Measurements from ENCODE around the gene NOS3.

DNA sequence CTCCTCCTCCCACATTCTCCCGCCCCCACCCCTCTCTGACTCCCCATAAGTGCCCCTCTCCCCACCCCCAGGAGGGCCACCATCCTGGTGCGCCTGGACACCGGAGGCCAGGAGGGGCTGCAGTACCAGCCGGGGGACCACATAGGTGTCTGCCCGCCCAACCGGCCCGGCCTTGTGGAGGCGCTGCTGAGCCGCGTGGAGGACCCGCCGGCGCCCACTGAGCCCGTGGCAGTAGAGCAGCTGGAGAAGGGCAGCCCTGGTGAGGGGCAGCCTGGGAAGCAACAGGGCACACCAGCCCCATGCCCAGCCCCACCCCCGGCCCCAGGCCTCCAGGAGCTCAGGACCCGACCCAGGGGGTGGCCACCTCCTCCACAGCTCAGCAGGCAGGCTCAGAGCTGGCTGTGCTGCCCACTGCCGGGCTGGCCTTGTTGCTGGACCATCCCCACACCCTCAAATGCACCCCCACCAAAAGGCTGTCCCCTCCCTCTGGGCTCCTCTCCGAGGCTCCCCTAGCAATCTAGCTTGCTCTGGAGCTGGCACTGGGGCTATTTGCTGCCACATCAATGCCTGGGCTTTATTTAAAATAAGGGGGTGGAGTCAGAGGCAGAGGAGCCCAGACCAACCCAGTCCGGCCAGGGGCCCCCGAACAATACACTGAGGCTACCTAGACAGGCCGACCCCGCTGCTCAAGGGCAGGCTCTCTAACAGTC, 18.7 kb downstream of the NOS3 start:
- TF ChIP-seq, protein P1, sequence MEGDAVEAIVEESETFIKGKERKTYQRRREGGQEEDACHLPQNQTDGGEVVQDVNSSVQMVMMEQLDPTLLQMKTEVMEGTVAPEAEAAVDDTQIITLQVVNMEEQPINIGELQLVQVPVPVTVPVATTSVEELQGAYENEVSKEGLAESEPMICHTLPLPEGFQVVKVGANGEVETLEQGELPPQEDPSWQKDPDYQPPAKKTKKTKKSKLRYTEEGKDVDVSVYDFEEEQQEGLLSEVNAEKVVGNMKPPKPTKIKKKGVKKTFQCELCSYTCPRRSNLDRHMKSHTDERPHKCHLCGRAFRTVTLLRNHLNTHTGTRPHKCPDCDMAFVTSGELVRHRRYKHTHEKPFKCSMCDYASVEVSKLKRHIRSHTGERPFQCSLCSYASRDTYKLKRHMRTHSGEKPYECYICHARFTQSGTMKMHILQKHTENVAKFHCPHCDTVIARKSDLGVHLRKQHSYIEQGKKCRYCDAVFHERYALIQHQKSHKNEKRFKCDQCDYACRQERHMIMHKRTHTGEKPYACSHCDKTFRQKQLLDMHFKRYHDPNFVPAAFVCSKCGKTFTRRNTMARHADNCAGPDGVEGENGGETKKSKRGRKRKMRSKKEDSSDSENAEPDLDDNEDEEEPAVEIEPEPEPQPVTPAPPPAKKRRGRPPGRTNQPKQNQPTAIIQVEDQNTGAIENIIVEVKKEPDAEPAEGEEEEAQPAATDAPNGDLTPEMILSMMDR (conservative IDR thresholded peaks at IDR 0.05): no peak
- TF ChIP-seq EZH2 (IDR thresholded peaks at IDR 0.05; ENCODE audit: low read depth): no peak

Measured in PC-9 (cell line).